Stimulated activated CD4-positive, alpha-beta T cell treated with anti-CD3 and anti-CD28 coated beads, Interleukin-1b, Interleukin-23, amount 100 ng/mL, for 4 hours (primary cell): Measurements from ENCODE around the gene ZRSR2.

ENCODE experiments used
- DNase-seq, 2 donors: peaks; one replicate each; pipeline ENCODE4 v3.0.0-alpha.2; 2020; ENCODE audit warnings: low read depth in 2 of 2

The ZRSR2 gene

GRCh38 chrX:15854080-15854655, 63.9 kb downstream of the ZRSR2 start:
- DNase-seq = peak; percentile 20 to 30

GRCh38 chrX:15854712-15855567, 64.7 kb downstream of the ZRSR2 start, which contains the start of gene AP1S2:
AP1S2 (minus strand) TSS chrX:15854813; CDS start chrX:15852524, 2,289 bp downstream.
- DNase-seq = peak; percentile 88 to 97

- no peak for DNase-seq
Observed at GRCh38 chrX:15855568-15856221, 65.4 kb downstream of the ZRSR2 start.

DNA sequence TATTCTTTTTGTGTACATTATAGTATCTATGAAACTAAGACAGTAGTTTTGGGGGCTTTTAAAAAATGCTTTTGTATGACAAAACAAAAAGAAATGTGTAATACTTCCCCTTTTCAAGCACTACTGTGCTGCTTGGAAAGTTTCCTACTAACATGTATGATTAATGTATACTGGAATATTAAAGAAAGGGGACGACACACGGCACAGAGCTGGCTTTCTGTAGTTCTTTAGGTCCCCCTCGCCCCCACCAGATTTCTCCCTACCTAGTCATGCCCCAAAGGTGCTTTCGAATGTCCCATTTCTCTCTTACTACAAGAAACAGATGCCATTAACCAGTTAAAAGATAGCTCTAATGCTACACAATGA, 65.9 kb downstream of the ZRSR2 start:
- no peak for DNase-seq

DNA sequence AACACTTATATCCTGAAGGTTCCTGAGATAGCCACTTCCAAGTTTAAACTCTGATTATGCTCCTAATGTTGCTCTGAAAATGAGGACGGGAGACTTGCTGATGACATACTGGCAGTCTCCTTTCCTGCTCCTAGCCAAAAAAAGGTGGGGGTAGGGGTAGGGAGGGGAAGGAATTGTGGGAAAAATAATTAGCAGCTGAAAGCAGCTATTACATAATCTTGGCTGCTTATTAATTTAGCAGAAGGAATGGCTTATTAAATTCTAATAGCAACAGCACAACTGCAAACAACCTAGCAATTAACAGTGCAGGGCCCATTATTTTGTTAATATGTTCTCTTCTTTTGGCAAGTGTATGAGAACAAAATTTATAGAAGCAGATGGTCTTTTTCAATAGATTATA, 66.4 kb downstream of the ZRSR2 start:
- DNase-seq = no peak

GRCh38 chrX:15858051-15858450, 67.8 kb downstream of the ZRSR2 start:
- no peak for DNase-seq

GRCh38 chrX:15860921-15861320, 70.6 kb downstream of the ZRSR2 start:
- DNase-seq = no peak

GRCh38 chrX:15864023-15864422, 73.7 kb downstream of the ZRSR2 start:
- no peak for DNase-seq

GRCh38 chrX:15864629-15865028, 74.3 kb downstream of the ZRSR2 start:
- DNase-seq = no peak

DNA sequence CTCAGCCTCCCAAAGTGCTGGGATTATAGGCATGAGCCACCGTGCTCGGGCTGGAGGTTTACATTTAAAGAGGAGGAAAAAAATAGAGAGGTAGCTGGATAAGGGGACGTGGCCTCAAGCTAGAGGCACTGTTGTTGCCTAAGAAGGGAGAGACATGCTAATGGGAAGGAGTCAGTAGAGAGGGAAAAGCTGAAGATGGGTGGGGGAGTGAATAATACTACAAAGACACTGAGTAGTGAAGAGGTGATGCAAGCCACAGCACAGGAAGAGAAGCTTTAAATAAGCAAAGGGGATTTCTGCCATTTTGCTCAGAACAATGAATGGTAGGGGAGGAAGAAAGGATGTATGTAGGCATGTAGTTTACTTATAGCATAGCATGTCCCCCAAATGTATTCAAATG, 75.9 kb downstream of the ZRSR2 start:
- DNase-seq = no peak

- no peak for DNase-seq
Observed at GRCh38 chrX:15869695-15870094, 79.4 kb downstream of the ZRSR2 start.

GRCh38 chrX:15870310-15870709, 80.0 kb downstream of the ZRSR2 start:
- DNase-seq = no peak
